GM21576 (cell line): Measurements from ENCODE around the gene MGME1.

Source experiments
- ATAC-seq: cut with Tn5 transposase; IDR thresholded peaks from one replicate; pipeline ENCODE4 v1.9.1; 2021; ENCODE audit warnings: mild to moderate bottlenecking, moderate library complexity; ENCODE audit not compliant: unreplicated experiment

MGME1 gene

DNA sequence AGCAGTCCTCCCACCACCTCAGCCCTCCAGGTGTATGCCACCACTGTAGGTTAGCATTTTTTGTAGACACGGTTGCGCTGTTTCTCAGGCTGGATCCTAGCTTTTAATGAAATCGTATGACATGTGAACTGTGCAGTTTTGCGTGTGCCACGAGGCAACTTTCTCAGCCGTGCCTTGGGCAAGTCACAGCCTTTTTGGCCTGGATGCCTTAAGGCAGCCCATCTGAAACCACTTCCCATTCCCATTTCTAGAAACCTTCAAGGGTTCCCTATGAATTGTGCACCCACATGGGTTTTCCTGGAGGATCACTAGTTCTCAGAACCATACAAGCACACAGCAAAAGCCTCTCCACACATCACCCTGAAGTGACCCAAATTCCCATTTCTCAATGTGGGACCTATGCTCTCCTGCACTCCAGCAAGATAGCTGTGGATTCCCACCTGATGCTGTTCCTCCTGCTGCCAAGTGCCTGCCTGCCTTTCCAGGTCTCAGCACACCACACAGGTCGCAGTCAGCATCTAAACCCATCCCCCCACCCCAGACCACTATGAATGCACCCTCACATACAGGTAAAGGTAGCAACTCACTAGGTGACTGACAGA, 29.1 kb upstream of the MGME1 start:
- no peak for ATAC-seq

DNA sequence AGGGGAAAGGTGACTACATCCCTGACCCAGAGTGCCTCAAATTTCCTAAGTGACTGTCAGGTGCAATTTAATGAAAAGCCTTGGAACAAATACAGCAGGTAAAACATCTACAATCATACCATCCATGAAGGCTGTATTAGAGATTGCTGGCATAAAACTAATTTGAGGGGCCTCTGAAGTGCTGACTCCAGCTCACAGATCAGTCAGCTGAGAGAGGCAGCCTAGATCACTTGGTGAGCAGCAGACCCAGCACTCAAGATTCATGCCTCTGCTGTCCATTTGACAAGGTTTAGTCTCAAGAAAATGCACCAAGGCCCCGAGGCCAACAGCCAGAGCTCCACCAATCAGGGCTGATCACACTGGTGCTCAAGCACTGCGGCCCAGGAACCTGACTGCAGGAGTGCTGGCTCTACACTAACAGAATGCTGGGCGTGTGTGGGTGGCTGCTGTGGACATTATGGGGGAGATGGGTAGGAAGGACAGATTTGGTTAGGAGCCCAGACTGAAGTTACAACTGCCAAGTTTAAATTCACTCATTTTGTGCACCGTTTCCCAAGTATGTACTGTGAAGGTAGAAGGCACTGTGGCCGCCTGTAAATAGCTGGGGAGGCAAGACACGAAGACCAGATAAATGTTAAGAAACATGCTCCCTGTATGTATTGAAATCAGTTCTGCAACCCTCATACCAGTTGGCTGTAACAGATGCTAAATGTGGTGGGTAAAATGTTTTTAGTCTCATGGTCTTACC, 28.4 kb upstream of the MGME1 start:
- ATAC-seq = no peak

DNA sequence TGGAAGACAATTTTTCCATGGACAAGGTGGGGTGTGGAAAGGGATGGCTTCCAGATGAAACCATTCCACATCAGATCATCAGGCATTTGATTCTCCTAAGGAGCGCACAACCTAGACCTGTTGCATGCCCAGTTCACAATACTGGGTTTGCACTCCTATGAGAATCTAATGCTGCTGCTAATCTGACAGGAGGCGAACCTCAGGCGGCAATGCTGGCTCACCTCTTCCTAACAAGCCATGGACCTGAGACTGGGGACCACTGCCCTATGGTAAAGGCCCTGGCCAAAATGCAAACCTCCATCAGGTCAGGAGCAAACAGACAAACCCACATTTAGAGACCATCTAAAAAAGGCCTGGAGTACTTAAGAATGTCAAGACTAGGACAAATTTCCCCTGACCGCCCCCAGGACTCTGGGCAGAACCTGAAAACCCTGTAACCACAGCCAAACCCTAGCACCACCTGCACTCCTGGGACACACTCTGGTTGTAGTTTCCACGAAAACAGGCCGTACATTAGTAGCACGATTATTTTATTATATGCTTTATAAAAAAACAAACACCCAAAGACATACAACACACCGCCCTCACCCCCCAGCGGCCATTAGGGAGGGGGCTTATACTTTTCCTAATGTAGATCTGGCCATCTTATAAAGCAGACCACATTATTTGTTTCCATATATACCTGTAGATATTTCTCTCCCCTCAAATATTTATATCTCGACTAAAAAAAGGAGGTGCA, 27.6 kb upstream of the MGME1 start:
- ATAC-seq = no peak

DNA sequence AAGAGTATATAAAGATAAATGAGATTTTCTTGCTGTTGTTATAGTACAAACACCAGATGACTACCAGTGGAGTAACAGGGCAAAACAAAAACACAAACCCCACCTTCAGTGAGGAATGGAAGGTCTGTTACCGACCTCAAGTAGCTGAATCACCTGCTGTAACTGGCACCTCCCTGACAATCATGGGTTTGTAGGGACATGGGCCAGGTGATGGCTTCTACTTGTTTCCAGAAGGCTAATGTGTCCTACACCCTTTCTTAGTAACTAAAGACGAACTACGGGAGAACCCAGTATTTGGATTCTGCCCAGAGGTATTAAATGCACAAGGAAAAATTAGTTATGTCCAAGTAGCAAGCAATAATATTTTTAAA, 27.0 kb upstream of the MGME1 start:
- ATAC-seq = no peak

DNA sequence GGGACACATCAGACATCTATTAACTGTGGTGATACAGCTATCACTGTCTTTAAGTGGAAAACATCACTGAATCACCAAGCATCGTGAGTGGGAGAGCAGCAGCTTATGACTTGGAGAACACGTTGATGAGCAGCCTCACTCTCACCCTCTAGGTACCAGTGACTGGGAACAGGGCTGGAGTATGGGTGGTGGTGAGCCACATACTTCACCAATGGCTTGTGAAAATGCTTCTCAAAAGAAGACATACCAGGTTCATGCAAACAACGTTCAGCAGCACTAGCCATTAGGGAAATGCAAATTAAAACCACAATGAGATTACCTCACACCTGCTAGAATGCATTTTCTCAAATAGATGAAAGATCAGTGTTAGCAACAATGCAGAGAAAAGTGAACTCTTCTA, 25.5 kb upstream of the MGME1 start:
- peak; percentile 66 for ATAC-seq

DNA sequence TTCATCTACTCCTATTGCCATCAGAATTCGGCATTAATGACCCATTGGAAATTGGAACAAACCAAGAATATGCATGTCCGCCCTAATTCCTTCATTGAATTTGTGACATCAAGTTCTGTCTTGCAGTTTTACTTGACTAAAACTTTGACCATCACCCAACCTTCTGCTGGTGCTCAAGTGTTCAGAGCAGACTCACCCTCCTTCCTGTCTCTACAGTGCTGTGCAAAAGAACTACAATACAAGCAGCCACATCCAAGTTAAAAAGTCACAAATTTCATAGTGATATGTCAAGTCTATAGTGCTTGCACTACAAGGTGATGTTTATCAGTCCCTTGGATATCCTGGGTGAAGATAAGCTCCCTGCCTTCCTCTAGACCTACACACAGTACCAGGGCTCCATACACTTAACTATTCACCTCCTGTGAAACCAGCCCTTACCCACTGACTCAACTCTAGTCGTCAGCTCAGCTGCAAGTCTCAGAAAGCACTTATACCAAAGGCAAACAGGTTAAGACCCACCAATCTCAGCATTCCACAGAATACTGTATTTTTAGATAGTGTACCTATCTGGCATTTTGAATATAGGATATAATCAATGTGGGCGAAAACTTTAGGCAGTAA, 23.9 kb upstream of the MGME1 start:
- ATAC-seq = no peak

DNA sequence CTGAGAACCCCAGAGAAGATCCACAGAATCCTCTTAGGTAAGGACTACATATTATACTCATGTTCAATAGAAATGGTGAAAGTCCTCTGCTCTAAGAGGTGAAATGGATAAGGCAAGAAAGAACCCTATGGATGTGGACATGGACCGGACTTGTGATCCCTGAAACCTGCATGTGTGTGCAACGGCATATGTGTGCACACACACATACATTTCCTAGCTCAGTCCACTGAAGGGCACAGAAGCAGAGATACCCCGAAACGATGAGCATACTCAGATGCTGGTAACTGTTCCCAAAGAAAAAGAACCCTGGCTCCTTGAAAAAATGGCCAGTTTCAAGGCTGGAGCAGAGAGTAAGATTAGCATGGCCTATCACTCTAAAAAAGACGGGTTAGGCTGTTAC, 22.8 kb upstream of the MGME1 start:
- ATAC-seq = no peak

DNA sequence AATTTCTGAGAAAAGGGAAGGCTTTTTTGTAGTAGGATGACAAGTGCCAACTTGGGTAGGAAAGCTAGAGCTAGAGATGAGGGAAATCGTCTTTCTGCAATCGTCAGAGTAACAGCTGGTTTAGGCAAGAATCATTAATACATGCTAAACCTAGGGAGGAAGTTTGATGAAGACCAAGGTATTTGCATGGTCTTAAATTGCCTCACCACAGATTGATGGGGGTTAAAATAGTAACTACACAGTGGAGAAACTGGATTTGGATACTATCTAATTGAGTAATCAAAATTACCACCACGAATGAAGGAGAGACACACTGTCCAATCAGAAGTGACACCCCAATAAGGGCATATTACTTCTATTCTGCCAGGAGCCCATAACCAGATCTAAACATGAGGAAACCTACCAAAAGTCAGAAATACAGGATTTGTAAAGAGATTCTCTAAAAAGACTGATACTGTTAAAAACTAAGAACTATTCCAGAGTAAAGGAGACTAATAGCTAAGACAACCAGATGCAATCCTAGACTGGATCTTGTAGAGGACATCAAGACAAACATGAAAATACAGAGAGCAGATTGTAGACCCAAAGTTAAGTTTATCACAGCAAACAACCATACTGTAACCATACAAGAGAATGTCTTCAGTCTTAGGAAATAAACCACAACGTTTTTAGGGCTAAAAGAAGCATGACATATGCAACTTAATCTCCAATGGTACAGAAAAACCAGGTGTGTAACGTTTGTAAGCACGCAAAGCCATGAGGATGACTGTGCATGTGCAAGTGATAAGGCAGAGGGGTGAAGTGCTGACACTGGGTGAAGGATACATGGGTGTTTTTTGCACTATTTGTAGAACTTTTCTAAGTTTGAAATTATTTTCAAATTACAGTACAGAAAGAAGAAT, 22.0 kb upstream of the MGME1 start:
- ATAC-seq = no peak

DNA sequence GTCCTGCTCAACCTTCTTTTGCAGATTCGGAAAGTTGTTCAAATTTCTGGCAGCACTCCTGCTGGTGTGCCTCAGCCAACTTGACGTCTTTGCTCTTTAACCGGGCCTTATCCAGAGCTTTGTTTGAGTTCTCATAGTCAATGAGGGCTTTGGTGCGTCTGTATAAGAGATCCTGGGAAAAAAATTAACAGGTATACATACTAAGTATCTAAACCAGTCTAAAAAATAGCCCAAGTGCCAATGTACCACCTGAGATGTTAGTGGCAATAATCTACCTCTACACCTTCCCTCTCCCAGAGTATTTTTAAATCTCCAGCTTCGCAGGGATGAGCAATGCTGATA, 21.4 kb upstream of the MGME1 start:
- no peak for ATAC-seq

DNA sequence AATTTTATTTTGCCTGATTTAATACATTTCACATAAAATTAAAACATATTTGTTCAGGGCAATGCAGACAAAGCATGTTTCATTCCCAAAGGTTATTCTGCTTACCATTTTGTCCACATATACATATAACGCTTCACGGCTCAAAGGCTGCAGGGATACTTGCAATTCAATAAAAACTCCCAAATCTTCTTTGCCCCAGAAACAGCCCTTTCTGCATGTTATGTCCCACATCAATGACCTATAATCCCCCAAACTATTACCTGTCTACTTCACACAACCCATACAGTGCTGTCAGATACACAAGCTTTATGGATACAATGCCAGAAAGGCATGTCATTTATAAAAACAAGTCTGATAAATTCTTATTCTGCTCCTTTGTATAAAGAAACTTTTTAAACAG, 20.4 kb upstream of the MGME1 start:
- no peak for ATAC-seq

DNA sequence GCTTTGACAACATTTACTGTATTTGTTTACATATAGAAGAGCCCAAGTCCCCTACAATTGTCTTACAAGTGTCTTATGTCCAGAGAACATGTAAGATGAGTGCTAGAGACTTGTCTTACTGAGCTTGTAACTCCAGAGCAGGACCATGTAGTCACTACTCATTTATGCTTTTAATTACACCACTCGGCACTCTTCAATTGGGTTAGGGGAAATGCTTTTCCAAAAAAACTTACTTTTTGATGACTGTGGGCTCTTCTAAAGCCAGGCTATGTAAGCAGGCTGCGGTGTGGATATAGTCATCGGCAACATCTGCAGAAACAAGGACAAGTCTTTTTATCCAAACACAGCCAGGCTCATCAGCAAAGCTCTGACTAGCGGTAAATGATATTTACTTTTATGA, 18.9 kb upstream of the MGME1 start:
- no peak for ATAC-seq

DNA sequence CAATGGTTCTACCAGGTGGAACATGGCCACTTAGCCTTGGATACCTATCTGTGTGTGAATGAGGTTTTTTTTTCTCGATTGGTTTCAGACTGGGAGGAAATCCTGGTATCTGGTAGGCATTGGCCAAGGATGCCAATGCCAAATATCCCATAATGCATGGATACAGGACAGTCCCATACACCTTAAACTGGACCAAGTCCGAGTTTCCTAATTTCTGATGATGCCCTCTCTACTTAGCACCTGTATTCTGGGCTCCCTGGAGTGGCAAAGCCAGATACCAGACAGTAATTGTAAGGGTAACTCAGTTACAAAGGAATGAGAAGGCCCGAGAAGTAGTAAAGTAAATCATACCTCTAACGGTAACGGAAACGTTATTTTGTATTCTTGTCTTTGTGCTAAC, 18.1 kb upstream of the MGME1 start:
- ATAC-seq = no peak

DNA sequence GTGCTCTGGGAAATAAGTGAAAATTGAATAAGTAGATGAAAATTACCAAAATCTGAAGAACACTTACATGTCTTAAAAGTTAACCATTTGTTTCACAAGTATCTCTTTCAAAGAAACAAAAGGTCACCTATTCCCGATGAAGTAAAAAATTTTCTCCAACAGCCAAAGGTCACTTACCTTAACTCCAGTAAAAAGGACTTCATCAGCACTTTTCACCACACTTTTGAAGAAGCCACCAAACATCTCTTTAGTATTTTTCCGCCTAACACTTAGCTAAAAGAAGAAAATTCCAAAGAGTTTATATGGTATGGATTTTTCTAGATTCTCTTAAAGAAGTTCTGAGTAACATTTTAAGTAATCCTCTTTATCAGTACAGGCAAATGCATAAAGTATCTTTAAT, 17.5 kb upstream of the MGME1 start:
- ATAC-seq = no peak

DNA sequence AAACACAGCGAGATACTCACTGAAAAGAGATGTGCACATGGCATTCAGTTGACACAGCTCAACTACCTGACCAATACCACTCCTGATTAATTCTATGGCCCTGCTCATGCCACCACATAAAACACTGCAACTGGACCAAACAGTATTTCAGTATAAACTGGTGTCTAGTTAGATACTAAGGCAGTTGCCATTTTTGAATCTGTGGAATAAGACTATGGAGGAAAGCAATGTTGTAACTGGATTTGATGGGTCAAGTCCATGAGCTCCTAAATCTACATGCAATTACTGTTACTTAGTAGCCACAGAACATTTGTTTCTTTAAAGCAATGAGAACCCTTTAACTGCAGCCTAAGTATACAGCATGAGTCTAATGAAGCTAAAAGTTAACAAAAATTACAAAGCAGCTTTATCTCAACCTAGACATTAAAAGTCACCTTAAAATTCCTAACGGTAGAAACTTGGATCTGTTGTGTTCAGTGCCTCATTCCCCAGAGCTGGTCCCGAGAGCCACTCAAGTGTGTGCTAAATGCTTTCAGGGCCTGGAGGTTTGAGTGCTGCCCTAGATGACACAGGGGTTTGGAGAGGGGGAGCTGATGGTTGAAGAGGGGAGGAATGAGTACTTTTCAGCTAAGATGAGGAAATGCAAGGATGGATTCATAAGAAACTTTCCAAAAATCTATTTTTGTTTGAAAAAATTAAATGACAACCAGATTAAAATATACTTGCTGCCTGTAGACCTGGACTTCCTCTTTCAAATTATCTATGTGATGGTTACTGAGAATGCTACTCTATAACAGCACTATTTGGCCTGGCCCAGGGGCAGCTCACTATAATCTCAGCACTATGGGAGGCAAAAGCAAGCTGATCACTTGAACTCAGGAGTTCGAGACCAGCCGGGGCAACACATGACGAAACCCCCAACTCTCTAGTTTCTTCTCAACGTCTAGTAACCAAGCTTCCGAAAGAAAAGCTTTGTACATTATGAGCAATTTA, 15.8 kb upstream of the MGME1 start:
- no peak for ATAC-seq

DNA sequence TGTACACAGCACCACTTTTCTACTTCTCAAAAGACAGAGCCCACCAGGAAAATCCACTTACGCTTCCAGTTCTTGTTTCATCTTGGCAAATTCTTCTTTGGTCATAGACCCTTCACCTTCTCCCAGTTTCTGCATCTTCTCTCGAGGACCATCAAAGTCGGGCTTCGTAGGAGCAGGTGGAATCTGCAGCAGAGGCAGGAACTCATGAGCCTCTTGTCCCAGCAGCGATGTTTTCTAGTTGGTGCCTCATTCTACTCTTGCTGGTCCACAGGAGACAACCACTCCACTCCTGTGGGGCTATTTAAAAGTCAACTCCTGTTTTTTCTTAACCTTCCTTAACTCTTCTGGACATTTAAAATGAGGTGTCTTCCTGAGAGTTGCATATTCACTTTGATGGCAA, 14.9 kb upstream of the MGME1 start:
- no peak for ATAC-seq

DNA sequence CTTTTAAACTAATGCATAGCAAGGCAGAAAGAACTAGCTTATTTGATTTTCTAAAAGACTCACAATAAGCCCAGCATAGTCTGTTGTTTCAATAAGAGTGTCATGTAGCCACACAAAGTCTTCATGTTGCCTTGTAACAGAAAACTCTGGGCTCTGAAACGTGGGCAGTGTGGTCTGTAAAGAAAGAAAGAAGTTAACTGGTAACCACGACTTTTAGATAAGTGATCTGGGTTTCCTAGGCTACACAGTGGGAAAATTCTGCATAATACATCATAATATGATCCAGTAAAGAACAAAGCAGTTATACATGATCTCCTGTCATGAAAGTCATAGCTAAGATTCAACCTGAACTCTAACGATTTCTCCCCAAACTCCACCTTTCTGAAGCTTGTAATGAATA, 13.5 kb upstream of the MGME1 start:
- ATAC-seq = no peak

DNA sequence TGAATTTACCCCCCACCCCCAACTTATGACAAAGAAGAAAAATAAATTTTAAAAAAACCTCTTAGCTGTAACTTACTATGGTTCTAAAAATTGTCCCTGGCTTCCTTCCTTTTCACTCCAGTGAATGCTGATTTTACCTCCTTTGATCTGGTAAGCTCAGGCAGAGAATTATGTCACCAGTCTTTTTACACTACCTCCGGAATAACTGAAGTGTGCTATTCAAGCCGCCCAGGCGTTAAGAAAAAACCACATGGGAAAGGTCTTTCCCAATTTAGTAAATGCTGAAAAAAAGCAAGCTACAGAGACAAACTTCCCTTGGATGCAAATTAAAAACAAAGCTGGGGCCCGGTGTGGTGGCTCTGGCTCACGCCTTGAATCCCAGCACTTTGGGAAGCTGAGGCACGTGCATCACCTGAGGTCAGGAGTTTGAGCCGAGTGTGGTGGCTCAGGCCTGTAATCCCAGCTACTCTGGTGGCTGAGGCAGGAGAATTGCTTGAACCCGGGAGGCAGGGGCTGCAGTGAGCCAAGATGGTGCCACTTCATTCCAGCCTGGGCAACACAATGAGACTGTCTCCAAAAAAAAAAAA, 12.6 kb upstream of the MGME1 start:
- no peak for ATAC-seq

DNA sequence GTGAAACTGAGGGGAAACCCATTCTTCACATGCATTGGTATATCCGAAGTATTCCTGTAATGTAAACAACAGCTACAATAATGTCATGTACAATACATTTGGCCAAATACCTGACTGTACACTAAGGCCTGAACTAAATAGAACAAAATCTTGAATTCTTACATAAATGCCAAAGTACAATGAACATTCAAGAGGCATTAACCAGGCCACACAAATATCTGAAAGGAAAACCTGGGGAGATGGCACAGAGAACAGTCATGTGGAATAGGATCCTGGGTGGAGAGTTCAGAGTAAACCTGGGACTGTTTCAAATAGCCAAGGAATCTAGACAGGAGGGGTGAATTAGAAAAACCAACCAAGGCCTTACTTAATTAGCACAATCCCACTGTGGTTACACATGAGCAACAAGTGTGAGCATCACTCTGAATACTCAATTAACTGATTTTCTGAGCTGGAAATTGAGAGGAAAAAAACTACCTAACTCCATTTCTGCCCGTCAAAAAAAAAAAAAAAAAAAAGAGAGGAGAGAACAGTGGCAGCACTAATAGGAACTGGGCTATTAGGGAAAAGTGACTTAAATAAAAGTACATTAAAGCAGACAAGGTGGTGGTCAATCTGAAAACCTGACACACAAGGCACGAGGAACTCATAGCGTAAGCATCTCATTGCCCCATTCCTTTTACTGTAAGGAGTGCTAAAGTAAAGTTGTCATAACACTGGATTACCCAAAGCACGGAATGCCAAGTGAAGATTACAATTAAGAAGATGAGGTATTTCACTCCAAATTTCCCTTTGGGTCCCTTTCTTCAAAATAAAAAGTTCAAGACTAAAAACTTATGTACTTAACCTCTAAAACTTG, 11.1 kb upstream of the MGME1 start:
- no peak for ATAC-seq
